Measurements from ENCODE around the gene TM7SF3.
"Not testable (repeated sequence)": the region's sequence is repeated elsewhere in the genome, so short reads cannot be mapped to it uniquely, and the experiment has no call there.

Gene TM7SF3

DNA sequence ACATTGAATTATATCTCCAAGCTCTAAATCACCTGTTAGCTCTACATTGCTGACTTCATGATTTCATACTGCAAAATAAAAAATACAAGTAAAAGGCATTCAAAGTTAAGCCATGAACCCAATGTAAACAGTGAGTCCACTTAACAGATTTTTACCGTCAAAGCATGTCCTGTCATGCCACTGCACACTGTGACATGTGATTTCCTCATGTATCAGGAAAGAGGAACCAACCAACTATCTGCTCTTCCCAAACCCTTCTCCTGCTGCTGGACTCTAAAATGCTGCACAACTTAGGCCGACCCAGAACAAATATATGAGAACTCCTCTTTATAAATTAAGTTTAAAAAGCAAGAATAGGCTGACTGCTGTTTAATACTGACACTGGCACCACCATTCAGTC, 37.5 kb downstream of the TM7SF3 start:
- FAIRE-seq = no peak

DNA sequence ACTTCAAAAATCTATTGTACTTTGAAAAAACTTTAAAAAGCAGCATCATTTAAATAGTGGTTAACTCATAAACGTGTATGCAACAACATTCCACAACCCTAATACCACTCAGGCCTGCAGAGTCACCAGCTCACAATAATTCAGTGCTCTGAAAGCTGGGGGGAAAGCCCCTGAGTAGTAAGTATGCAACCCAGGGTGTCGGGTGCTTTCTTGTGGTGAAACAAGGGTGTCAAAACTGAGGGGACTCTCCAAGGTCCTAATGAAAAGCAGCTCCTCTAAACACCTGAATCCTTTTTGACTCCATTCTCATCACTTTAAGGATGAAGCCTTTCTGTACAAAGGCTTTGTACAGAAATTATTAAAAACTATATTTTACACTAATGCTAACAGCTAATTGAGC, 42.2 kb downstream of the TM7SF3 start:
- FAIRE-seq = no peak

DNA sequence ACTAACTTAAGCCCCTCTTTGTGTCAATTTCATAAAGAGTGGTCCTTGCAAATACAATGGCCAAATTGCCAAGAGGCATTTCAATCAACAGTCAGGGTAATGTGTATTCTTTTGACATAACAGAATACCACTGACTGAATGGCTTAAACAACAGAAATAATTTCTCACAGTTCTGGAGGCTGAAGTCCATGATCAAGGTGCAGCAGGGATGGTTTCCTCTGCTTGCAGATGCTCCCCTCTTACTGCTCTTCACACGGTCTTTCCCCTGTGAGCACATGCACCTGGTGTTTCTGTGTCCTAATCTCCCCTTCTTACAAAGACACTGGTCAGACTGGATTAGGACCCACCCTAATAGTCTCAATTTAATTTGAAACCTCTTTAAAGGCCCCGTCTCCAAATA, 44.0 kb downstream of the TM7SF3 start:
- FAIRE-seq = no peak

DNA sequence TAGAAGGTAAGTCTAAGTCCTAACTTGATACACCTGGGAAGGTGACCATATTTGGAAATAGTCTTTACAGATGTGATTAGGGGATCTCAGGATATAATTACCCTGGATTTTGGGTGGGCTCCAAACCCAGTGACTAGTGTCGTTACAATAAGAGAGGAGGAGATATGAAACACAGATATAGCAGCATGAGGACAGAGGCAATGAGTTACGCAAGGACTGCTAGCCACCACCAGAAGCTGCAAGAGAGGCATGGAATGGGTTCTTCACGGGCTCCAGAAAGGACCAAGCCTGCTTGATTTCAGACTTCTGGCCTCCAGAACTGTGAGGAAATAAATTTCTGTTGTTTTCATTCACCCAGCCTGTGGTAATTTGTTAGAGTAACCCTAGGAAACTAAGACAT, 47.3 kb downstream of the TM7SF3 start:
- FAIRE-seq = no peak

DNA sequence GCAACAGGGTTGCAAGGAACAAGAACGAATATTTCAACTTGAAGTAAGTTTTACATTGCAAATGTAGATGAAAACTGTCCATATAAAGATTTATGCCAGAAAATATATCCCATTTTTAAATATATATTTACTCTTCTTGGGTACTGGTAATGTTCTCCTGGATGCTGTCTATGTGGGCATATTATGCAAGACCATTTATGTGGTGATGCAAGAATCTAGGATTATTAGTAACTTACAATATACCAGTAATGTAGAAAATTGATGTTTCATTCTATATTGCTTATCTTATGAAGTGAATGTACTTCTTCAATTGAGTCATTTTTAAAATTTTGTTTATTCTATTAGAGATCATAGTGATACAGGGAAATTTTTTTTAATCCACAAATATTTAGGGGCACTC, 50.8 kb downstream of the TM7SF3 start:
- no peak for FAIRE-seq

DNA sequence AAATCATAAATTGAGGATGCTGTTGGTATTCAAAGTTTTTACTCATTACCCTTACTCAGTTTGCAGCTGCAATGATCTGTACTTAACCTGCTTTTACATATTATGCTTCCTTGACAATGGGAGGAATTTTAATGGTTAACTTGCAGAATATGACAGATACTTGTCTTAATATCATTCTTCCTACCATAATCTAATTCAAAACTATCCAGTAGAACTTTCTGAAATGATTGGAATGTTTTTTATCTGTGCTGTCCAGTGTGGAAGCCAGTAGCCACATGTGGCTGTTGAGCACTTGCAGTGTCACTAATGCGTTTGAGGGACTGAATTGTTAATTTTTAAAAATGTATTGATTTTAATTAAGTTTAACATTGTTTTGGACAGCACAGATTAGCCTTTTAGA, 52.4 kb downstream of the TM7SF3 start:
- no peak for FAIRE-seq

DNA sequence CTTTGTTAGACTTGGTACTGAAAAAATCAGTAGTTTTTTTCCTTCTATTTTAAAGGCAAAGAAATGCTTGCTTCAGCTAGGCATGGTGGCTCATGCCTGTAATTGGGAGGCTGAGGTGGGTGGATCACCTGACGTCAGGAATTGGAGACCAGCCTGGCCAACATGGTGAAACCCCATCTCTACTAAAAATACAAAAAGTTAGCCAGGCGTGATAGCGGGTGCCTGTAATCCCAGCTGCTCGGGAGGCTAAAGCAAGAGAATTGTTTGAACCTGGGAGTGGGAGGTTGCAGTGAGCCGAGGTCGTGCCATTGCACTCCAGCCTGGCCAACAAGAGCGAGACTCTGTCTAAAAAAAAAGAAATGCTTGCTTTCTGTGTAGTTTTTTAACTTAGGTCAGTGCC, 52.8 kb downstream of the TM7SF3 start:
- FAIRE-seq = not testable (repeated sequence)

DNA sequence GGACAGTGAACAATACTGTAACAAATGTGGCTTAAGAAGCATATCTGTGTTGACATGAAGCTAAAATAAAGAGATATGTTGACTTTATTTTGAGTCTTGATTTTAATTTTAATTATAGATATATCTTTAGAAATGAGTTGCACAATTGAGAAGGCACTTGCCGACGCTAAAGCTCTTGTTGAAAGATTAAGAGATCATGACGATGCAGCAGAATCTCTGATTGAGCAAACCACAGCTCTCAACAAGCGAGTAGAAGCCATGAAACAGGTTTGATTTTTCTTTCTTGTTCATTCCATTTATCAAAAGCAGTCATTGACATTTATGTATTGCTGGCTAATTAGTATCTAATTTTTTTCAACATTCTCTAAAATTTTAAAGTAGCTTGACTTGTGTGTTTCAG, 60.2 kb downstream of the TM7SF3 start:
- FAIRE-seq = no peak

DNA sequence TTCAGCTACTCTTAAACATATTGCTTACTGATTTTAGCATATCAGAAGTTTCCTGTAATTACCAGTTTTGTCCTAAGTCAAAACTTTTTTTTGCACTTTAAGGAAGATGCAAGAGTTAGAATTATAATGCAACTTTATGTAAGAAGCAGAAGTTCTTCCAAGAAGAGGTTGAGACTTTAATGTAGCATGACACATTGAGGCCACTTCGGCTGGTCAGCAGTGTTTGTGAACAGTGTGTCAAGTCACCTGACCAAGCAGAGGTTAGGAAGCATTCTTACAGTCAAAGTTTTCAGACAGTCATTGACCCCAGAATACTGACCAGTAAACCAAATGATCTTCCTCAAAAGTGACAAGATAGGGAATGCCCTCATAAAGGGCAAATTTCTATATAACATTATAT, 60.7 kb downstream of the TM7SF3 start:
- no peak for FAIRE-seq

DNA sequence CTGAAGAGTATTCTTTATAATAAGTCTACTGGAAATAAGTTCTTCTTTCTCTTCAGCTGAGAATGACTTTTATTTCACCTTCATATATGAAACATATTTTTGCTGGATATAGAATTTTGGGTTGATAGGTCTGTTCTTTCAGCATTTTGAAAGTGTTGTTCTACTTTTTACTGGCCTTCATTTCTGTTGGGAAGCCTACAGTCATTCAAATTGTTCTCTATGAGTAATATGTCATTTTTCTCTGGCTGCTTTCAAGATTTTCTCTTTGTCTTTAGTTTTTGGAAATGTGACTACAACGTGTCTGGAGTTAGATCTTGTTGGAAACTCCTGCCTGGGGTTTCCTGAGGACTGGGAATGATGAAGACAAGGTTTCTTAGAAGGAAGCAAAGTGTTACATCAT, 65.9 kb downstream of the TM7SF3 start:
- no peak for FAIRE-seq

DNA sequence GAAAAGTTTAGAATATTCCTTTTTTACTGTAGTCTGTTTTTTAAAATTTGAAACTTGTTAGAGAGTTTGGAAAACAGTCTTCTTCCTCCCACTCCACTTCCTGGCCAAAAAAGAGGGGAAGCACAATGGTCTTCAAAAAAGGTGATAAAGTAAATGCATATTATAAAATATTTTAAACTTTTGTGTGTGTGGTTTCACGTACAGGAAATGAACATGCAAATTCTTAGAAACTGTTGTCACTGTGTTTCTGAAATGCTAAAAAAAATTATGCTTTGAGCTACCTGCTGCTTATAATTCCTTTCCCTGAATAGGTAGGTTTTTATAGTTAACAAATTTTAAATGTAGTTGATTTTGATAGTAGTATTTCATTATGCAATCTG, 73.0 kb downstream of the TM7SF3 start:
- FAIRE-seq = no peak

DNA sequence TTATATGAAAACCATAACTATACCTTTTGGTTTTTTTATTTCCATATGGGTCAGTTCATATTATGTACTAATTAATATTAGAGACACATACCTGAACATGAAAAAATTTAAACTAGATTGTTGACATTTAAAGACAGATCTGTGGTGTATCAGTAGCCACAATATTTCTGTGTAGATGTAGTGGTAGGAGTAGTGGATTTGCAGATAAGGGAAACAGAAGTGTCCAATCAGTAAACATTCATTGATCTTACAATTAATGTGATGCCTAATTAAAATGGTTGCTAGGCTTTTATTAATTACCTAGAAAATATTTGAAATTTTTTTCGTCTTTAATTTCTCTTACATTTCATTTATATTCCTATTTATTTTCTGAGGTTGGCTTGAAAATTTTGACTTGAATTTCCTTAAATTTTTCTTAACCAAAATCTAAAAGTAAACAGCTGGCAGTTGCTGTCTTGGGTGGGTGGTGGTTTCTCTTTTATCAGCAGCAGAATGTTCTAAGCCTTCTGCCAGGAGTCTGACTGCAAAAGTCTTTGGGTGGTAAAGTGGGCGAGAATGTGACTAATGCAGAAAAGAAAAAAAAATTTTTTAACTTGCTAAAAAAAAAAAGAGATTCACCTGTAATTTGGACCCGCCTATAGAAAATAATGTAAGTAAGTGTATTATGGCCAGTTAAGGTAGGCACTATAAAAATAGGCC, 73.5 kb downstream of the TM7SF3 start:
- FAIRE-seq = no peak

DNA sequence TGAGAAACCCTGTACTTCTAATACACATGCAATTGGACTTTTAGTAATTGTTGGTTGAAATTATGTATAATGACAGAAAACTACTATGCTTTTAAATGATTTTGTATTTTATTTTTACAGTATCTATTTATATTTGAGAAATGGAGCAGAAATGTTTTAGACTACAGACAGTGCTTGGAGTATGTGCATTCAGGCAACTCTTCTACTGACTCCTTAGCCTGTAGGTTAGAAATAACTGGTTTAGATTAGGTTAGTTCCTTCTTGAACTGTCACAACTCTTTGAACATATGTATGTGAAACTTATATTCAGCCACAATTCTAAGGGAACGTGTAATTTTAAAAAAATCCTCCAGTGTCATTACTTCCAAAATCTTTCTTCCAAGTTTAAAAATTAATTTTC, 74.2 kb downstream of the TM7SF3 start:
- FAIRE-seq = no peak

DNA sequence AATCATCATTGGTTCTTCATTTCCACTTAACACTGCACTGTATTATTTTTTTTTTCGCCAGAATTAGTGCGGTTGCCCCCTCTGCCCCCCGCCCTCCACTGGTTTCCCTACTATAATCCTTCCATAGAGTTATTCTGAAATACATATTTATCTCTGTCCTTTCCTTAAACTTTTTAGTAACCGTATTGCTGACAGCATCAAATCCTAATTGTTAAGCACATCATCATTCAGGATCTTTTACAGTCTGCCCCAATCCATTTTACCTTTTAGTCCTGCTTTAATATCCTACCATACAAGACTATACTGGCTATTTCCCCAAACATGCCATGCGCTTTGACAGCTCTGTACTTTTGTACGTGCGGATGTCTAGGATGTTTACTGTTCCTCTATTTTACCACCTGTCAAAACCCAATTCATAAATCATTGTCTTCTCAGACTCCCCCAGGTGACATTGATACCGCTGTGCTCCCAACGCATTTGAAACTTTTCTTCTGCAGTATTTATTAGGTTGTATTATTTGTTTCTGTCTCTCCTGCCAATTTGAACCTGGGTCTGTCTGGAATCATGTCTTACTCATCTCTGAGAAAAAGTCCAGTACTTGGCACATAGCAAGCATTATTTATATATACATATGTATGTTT, 74.9 kb downstream of the TM7SF3 start:
- FAIRE-seq = no peak

DNA sequence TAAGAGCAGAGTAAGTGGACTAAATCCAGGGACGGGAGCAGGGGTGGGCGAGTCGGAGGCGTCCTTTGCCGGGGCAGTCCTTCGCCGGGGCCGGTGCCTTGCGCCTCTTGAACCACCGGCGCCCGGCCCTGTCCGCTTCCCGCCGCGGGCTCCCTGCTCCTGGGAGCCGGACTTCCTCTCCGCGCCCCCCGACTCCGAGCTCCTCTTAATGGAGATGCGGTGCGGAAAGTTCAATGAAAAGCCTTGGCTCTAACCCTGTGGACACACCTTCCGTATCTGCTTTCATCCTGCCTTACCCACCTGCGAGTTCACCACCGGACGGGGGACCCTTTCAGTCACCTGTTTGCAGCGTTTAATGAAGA, 75.5 kb downstream of the TM7SF3 start:
- FAIRE-seq = no peak

DNA sequence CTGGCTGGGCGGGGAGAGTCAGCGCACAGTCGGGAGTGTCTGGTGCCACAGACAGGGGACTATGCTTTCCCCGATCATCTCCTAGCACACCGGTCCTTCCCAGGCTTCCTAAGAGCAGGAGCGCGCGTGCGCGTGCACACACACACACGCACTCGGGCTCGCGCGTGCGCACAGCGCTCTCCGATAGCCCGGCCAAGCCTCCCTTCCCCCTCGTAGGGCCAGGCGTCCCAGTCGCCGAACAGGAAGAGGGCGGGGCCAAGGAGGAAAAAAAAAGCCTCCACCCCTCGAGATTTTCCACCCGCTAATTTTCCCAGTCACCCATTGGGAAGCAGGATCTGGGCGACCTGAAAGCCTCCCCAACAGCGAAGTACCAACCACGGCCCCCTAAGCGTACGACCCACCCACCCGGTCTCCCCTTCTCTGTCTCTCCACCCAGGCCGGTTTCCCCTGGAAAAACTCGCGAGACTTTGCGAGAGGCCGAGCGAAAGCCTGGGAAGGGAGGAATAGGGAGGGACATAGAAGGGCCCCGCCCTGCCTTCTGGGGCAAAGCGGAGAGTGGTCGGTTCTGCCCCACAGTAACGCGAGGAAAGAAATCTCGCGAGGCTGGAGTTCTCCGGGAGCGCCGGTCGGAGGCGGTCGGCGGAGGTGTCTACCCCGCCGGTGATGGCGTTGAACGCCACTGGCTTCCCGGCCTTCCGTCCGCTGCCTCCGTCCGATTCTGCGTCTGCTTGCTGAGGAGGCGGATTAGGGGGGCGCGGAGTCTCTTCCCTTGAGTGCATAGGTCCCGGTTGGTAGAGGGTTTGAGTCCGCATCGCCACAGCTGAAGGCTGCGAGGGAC, 76.1 kb downstream of the TM7SF3 start, which contains the start of the genes FGFR1OP2 and INTS13:
TSS of gene FGFR1OP2 (plus strand) at position 608 of the 838 bp plus-strand sequence. CDS start 15,689 bp downstream, outside the sequence.
TSS of gene INTS13 (minus strand) at position 119 of the 838 bp plus-strand sequence. CDS start 1,178 bp downstream, outside the sequence.
- FAIRE-seq = peak; percentile 34

DNA sequence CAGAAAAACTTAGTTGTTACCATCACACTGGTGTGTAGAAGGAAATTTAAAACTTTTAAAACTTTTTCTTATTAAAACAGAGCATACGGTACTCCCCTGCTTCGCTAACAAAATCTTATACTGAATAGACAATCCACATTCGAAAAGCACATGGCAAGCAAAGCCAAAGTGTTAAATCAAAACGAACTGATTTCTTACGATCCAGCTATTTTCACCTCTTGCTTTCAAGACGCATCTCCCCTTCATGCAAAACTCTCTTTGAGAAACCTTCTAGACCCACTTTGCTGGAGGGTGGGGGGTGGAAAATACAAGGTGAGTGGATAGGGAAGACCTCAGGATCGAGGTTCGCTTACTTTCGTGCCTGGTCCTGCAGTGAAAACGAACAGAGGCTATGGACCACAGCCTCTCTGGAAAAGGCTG, 76.7 kb downstream of the TM7SF3 start:
- FAIRE-seq = no peak

DNA sequence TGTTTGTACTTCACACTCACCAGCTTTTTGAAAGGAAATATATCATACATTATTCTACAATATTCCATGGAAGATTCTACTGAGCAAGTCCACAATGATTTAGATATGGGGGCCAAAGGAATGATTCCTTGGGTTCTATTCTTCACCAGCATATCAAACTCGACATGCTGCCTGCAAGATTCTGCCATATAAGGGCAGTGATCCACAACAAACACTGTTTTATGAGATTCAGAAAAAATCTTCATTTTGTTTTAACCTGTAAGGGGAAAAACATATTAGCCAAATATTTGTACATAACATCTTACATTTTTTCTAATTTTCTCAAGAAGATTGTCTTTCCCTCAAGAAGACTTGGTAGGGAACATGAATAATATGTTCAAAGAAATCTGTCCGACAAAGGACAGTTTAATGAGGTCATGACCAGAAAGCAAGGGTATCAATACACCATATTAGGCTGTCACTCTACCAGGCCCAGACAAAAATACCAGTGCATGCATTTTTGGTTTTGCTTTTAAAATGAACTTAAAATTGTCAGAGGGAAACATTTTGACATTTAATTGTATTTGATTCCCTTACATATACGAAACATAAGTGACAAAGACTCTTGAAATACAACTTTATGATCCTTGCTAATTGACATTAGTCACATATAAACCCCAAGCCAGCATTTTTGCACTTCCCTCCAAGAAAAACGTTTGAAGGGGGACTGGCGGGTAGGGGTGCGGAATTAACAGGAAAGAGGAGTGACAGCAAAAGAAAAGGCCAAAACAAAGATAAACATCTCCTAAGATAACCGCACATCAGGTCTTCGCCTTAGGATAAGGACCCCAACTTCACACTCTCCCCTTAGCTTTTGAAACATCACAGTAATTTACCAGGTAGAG, 77.4 kb downstream of the TM7SF3 start:
- FAIRE-seq = no peak

DNA sequence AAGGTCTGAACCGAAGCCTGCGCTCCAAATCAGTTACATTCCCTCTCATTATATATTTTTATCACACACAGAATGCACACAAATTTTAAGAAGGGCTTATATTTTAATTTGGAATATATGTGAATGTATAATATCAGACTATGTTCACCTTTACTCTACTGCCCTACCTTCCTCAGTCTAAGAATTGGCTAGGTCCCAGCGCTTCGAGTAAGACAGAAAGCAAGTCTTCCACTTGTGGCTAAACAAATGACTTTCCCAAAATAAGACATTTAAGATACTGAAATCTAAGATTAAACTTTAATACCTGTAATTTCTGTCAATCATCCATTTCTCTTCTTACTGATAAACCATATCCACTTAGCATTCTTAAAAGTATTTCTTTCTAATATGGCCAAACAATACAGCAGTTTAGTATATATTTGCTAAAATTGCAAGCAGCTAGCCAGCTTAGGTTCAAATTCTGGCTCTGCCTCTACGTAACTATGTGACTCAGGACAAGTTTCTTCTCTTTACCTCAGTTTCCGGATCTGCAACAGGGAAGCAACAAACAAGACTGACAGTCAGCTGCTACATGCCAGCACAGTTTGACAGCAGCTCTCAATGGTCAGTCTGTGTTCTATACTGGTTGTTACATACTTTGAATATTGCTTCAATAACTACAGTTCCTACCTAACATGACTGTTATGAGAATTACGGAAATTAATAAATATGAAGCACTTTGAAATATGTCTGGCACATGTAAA, 78.4 kb downstream of the TM7SF3 start:
- FAIRE-seq = no peak

DNA sequence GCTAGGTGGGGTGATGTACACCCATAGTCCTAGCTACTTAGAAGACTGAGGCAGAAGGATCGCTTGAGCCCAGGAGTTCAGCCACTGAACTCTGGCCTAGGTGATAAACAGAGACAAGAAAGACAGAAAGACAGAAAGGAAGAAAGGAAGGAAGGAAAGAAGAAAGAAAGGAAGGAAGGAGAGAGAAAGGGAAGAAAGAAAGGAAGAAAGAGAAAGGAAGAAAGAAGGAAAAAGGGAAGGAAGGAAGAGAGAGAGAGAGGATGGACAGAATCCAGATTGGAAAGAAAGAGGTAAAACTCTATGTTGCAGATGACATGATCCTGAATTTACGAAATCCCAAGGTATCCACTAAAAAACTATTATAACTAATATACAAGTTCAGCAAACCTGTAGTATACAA, 84.6 kb downstream of the TM7SF3 start:
- FAIRE-seq = no peak

DNA sequence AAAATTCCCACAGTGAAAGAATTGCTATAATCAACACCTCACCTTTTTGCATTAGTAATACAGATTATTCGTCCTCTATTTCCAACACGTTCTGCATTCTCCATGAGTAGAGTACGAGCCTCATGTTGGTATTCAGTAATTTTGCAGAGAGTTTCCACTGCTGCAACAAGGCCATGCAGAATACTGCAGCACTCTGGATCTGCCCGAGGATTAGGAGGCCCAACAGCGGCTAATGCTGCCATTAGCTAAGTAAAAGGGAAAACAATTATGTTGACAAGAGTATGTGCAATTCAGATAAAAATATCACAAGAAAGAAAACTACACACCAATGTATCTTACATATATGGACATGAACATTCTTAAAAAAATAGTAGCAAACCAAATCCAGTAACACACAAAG, 85.5 kb downstream of the TM7SF3 start:
- FAIRE-seq = no peak

Measured in TTC549 (cell line).